Esophagus muscularis mucosa (tissue), 4 donors: Measurements from ENCODE around the gene TUB. TPM values are rescaled to one million over a fixed set of nuclear protein-coding genes. Genes with fewer than 3 reads are reported as not detected.

Experiments used
- DNase-seq: peaks from one replicate; pipeline ENCODE4 v3.0.0-alpha.2; 2017; ENCODE audit errors: extremely low spot score
- H3K27ac ChIP-seq, 4 donors: fragments of 200-600 bp; sonication (generic); replicated peaks in 1 of 4; 1 replicate in 3 of 4; 2 replicates in 1 of 4; pipeline ENCODE4 v1.5.1; 2016 to 2019; ENCODE audit warnings: mild to moderate bottlenecking in 1 of 4
- H3K27me3 ChIP-seq, 4 donors: fragments of 200-600 bp; sonication (generic); one replicate each; pipeline versions ENCODE4 v1.5.1 to v1.6.0; 2016 to 2019
- H3K36me3 ChIP-seq, 4 donors: fragments of 200-600 bp; sonication (generic); one replicate each; pipeline ENCODE4 v1.5.1; 2016 to 2019
- H3K4me1 ChIP-seq, 4 donors: fragments of 200-600 bp; sonication (generic); one replicate each; pipeline ENCODE4 v1.5.1; 2016 to 2019
- H3K4me3 ChIP-seq, 4 donors: fragments of 200-600 bp; sonication (generic); 1 replicate in 2 of 4; 2 replicates in 2 of 4; pipeline ENCODE4 v1.5.1; 2016 to 2019; ENCODE audit warnings: mild to moderate bottlenecking in 4 of 4, moderate library complexity in 1 of 4
- H3K9me3 ChIP-seq, 4 donors: fragments of 200-600 bp; sonication (generic); 1 replicate in 3 of 4; 2 replicates in 1 of 4; pipeline ENCODE4 v1.5.1; 2016 to 2019
- EP300 ChIP-seq: sonication (generic); formaldehyde crosslinking; IDR thresholded peaks from one replicate; pipeline ENCODE4 v1.6.1; 2017; ENCODE audit warnings: antibody characterized with exemption
- POLR2A ChIP-seq: fragments of 450-650 bp; IDR thresholded peaks from one replicate; pipeline ENCODE4 v1.6.1; 2017; ENCODE audit warnings: antibody characterized with exemption, moderate library complexity, mild to moderate bottlenecking, low read depth
- POLR2AphosphoS5 ChIP-seq, 2 donors: sonication (generic); formaldehyde crosslinking; IDR thresholded peaks; one replicate each; pipeline ENCODE4 v1.6.1; 2017; ENCODE audit warnings: antibody characterized with exemption in 2 of 2
- WGBS: methylation state at CpG from one replicate; pipeline ENCODE4 v1.1.5; 2018; 5-methylcytosine and 5-hydroxymethylcytosine counted together
- intact Hi-C: fragments of 100-400 bp; cut with DNase I; formaldehyde crosslinking; loops from one replicate; pipeline ENCODE4 v1.15.1; 2023
- total RNA-seq, 4 donors: library from RNA; depleted of rRNA; stranded (reverse); fragments of >200 nt; gene quantifications; one replicate each; pipeline versions ENCODE4 v1.1.0 to v1.2.1, GENCODE V29; 2016
- TF ChIP-seq, protein P1 (sequence below), 3 experiments: fragments of 200-600 bp in 2 of 3; fragments of 450-650 bp in 1 of 3; sonication (generic) in 2 of 3; IDR thresholded peaks; one replicate each; pipeline ENCODE4 v1.5.1; 2017 to 2019; ENCODE audit warnings: antibody characterized with exemption in 3 of 3, mild to moderate bottlenecking in 2 of 3, moderate library complexity in 1 of 3

TUB gene
- total RNA-seq, 4 donors from 2014 or later = 8.3 to 18.3 (median 12.1) TPM

DNA sequence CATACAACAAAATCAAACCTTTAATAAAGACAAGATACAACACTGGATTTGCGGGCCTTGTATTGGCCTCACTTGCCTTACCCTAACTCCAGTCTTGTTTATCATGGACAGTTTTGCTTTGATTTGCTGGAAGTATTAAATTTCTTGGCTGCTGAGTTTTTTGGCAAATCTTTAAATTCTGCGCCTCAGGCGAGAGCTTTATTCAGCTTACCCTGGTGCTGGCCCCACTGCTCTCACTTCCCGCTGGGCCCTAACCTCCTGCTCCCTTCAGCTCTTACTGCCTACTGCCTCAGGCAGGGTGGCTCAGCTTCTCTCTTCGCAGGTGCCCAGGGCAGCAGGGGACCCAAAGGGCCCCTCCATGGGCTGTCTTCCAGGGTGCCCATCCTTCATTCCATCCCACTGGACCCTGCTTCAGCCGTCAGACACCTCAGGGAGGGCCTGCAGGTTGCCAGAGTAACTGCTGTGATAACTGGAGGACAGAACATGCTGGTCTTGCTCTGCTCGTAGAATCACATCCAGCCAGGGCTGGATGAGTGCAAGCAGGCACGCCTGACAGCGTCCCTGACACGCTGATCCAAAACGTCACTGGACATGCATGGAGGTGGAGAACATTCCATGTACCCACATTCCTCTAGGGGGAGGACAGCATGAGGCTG, 45.7 kb upstream of the TUB start:
- TF ChIP-seq, protein P1, sequence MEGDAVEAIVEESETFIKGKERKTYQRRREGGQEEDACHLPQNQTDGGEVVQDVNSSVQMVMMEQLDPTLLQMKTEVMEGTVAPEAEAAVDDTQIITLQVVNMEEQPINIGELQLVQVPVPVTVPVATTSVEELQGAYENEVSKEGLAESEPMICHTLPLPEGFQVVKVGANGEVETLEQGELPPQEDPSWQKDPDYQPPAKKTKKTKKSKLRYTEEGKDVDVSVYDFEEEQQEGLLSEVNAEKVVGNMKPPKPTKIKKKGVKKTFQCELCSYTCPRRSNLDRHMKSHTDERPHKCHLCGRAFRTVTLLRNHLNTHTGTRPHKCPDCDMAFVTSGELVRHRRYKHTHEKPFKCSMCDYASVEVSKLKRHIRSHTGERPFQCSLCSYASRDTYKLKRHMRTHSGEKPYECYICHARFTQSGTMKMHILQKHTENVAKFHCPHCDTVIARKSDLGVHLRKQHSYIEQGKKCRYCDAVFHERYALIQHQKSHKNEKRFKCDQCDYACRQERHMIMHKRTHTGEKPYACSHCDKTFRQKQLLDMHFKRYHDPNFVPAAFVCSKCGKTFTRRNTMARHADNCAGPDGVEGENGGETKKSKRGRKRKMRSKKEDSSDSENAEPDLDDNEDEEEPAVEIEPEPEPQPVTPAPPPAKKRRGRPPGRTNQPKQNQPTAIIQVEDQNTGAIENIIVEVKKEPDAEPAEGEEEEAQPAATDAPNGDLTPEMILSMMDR (IDR thresholded peaks at IDR 0.05) = no peak
- TF ChIP-seq POLR2A (no peak), EP300 (no peak), POLR2AphosphoS5 (IDR thresholded peaks at IDR 0.05) (no peak)
- intact Hi-C loops = no loop called here

DNA sequence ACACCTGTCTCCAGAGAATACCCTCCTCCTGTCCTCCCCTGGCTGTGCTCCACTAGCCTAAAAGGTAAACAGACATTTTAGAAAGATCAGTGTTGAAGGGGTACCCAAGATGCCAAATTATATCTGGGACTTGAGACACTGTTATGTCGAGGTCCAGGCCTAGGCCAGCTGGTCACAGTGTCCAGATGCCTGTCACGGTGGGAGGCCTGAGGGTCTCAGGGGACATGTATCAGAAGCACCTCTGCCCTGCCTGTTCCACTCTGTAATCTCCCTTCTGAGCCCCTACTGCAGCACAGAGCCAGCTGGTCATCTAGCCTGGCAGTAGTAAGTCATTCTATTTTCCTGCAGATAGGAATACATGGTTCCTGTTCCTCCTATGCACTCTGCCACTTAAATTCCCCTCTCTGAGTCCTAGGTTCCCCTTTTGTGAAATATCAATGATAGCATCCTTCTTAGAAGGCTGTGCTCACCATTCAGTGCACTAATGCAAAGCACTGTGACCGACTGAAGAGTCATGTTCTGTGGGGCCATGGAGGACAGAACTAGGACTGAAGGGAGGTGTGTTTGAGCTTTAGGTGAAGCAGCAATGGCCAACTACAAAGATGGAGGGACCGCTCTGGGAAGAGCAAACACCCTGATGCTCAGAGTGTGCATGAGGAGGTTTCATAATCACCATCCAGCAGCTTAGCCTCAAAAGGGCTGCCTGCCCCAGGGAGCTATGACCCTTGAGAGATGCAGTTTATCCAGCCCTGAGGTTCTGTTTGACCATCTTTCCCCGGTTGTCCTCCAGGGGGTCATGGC, 44.8 kb upstream of the TUB start:
- Histone ChIP-seq H3K27ac (no peak overlapping the region), H3K4me1 (peaks cover 9 to 30% (median 13%) of the 10 kb centered on the region in 4 donors), H3K27me3 (peaks cover 0 to 12% (median 0%) of the 10 kb centered on the region in 4 donors), H3K36me3 (no peaks in the 10 kb centered on the region), H3K9me3 (no peaks in the 10 kb centered on the region), H3K4me3 (no peak overlapping the region)
- DNase-seq = no peak
- intact Hi-C loops = no loop called here
- 95% methylated on average over 5 of the region's 5 CpGs for WGBS
- no peak for TF ChIP-seq POLR2AphosphoS5 (IDR thresholded peaks at IDR 0.05)
- TF ChIP-seq EP300 = no peak
- TF ChIP-seq POLR2A = no peak
- TF ChIP-seq, protein P1 (IDR thresholded peaks at IDR 0.05) = no peak

More for the DNA sequence above, 45.7 kb upstream of the TUB start:
- peak; percentile 91 for DNase-seq
- Histone ChIP-seq H3K27ac (no peak overlapping the region), H3K9me3 (no peaks in the 10 kb centered on the region), H3K27me3 (peaks cover 0 to 13% (median 0%) of the 10 kb centered on the region in 4 donors), H3K36me3 (no peaks in the 10 kb centered on the region), H3K4me1 (peaks cover 9 to 35% (median 13%) of the 10 kb centered on the region in 4 donors), H3K4me3 (no peak overlapping the region)
- 72% methylated on average over 6 of the region's 11 CpGs for WGBS

GRCh38 chr11:8036986-8037385, 44.0 kb upstream of the TUB start:
- H3K27ac ChIP-seq = no peak overlapping the region
- 94% methylated on average over 5 of the region's 5 CpGs for WGBS
- H3K36me3 ChIP-seq = no peaks in the 10 kb centered on the region
- H3K4me1 ChIP-seq = peaks cover 9 to 30% (median 13%) of the 10 kb centered on the region in 4 donors
- no peaks in the 10 kb centered on the region for H3K9me3 ChIP-seq
- no peak for TF ChIP-seq EP300
- TF ChIP-seq POLR2A = no peak
- TF ChIP-seq, protein P1 (IDR thresholded peaks at IDR 0.05) = no peak
- no peak for TF ChIP-seq POLR2AphosphoS5 (IDR thresholded peaks at IDR 0.05)
- no peak for DNase-seq
- no peak overlapping the region for H3K4me3 ChIP-seq
- H3K27me3 ChIP-seq = peaks cover 0 to 4% (median 0%) of the 10 kb centered on the region in 4 donors
- intact Hi-C loops = no loop called here

- H3K36me3 ChIP-seq = no peaks in the 10 kb centered on the region
- no peaks in the 10 kb centered on the region for H3K9me3 ChIP-seq
- intact Hi-C loops = no loop called here
- DNase-seq = no peak
- no peak overlapping the region for H3K27ac ChIP-seq
- no peak overlapping the region for H3K4me3 ChIP-seq
- TF ChIP-seq POLR2AphosphoS5 (IDR thresholded peaks at IDR 0.05) (no peak), EP300 (no peak), POLR2A (no peak)
- TF ChIP-seq, protein P1 (IDR thresholded peaks at IDR 0.05) = no peak
- no peaks in the 10 kb centered on the region for H3K27me3 ChIP-seq
- 76% methylated on average over 5 of the region's 8 CpGs for WGBS
- peaks cover 2 to 21% (median 4%) of the 10 kb centered on the region in 4 donors for H3K4me1 ChIP-seq
These were observed 42.6 kb upstream of the TUB start for GRCh38 chr11:8038393-8038792.
